GM18861 (cell line): ENCODE data around the gene TNFRSF18.

ENCODE experiments used
- ATAC-seq: cut with Tn5 transposase; IDR thresholded peaks from one replicate; pipeline ENCODE4 v1.9.1; 2021; ENCODE audit not compliant: unreplicated experiment

The TNFRSF18 gene

DNA sequence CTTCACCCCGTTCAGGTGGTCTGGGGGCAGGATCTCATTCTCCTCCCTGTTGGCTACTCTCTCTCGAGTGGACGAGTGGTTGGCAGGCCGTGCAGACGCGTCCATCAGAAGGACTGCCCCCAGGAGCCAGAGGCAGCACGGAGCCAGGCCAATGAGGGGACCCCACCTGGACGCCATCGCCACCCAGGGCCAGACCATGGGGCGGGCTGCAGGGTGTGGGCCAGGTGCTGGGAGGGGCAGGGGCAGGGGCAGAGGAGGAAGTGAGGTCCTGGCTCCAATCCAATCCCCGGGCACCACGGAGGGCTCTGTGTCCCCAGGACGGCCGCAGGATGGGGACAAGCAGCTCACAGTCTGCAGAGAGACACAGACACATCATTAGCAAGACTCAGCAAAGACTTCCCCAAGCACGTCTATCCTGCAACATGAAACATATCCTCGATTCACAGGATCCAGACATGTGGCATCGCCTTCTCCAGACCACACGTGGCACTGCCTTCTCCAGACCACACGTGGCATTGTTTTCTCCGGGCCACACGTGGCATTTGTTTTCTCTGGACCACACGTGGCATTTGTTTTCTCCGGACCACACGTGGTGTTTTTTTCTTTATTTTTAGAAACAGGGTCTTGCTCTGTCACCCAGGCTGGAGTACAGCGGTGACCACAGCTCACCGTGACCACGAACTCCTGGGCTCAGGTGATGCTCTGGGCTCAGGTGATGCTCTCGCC, 22.4 kb upstream of the TNFRSF18 start:
- no peak for ATAC-seq

- ATAC-seq: no peak
Observed at GRCh38 chr1:1228187-1228586, 21.8 kb upstream of the TNFRSF18 start.

DNA sequence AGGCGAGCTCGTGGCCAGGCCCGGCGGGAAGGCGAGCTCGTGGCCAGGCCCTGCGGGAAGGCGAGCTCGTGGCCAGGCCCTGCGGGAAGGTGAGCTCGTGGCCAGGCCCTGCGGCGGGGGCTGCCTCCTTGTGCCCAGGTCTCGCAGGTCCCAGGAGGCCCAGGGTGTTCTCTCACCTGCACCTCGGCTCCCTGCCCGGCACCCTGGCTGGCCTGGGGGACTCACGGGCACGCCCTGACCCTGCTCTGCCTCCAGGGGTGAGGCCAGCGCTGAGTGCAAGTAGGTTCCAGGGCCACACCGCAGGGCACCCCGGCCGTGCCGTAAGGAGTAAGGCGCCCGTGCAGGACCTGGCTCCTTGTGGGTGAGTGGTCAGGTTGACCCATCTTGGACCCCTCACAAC, 21.0 kb upstream of the TNFRSF18 start:
- ATAC-seq: no peak

GRCh38 chr1:1226566-1227362, 20.4 kb upstream of the TNFRSF18 start:
- ATAC-seq: no peak

DNA sequence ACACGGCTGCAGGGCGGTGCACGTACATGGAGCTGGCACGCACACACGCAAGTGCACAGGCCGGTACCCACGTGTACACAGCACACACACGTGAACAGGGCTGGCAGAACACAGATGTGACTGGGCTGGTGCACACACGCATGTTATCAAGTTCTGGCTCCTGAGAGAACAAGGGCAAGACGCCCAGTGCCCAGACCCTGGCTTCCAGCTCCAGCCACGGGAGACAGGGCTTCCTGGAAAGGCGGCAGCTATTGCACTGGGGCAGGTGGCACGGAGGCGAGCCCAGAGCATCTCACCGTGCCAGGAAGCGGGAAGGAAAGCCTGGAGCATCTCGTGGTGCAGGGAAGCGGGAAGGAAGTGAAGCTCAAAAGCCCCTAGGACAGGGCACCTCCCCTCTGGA, 19.5 kb upstream of the TNFRSF18 start:
- no peak for ATAC-seq

DNA sequence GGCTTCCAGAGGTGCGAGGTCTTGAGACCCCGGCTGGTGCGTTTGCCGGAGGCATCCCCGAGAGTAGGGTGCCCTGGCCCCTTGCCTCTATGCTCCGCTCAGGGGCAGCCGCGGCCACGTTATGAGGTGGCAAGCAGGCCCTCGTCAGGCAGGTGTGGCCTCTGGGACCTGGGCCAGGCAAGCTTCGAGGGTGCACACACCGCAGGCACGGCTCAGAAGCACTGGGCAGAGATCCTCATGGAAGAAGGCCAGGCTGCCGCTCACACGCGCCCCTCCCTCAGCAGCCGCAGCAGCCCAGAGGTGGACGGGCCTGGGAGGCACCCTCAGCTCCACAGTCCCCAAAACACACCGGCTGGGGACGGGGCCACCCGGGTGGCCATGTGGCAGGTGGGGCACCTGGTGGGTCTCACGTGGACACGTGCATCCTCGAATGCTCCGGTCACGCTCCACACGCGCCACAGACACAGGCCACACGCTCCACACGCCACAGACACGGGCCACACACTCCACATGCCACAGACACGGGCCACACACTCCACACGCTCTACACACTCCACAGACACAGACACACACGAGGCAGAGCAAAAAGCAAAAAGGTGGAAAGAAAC, 18.9 kb upstream of the TNFRSF18 start:
- no peak for ATAC-seq

DNA sequence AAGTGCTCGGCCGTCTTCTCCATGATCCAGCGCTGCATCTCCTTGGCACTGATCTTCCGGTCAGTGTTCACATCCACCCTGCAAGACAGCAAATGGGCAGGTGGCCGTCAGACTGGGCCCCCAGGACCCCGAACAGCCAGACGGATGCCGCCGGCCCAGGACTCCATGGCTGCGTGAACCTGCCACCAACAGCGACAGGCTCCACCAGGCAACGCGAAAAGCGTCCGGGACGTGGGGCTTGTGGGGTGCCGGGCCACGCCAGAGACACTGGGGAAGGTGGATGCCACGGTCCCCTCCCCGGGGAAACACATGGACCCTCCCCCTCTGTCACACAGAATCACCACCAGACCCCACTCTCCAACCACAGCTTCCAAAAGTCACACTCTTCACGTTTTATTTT, 17.5 kb upstream of the TNFRSF18 start:
- no peak for ATAC-seq

- ATAC-seq: no peak
Observed at GRCh38 chr1:1223321-1223720, 16.9 kb upstream of the TNFRSF18 start.

DNA sequence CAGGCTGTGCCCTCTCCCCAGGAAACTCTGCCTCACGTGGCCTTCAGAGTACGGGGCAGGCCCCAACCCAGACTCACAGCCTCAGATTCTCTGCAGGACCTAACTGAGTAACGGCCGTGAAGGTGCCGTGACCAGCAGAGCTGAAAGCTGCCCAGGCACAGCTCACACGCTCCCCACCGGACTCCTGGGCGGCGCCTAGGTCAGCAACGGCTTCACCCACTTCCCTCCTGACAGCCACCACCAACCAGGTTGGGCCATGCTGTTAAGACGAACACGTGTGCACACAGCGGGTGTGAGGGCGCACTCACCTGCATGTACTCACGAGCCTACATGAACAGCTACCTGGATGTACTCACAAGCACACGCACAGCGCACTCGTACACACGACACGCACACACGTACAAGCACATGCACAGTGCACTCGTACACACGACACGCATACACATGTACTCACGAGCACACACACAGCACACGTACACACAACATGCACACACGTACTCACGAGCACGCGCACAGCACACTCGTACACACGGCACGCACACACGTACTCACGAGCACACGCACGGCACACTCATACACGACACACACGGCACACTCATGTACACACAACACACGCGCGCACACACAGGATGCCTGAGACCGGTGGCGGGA, 16.3 kb upstream of the TNFRSF18 start:
- no peak for ATAC-seq

GRCh38 chr1:1221887-1222574, 15.6 kb upstream of the TNFRSF18 start:
- ATAC-seq: no peak

DNA sequence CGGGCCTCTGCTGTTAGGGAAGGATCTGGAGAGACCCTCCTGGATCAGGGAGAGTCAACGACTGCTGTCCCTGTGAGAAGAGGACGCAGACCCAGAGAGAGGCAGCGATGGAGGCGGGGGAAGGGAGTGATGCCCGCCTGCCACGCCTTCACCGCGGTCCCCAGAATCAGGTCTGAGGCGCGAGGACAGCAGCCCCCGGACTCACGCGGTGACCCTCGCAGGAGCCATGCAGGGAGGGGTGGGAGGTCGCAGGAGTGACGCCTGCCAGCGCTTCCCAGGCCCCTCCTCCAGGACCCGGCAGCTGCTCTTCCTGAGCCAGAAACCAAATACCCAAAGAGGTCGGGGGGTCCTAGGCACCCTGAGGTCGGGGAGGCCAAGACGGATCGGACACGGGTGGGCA, 13.8 kb upstream of the TNFRSF18 start:
- ATAC-seq: no peak

DNA sequence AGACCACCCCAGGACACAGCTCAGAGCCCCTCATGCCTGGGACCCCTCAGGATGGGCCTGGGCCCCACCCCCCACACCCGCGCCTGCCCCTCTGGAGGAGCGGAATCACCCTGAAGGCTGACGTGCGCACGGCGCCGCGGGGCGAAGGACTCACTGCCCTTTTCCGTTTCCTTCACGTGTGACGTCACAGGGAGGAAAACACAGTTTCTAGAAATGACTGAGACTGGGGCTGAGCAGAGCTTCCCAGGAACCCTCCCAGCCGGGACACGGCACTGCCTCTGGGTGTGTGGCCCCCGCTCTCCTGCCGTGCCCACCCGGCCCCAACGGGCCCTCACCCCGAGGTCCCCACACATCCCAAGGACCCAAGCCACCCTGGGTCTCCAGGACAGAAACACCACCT, 12.9 kb upstream of the TNFRSF18 start:
- ATAC-seq: no peak

- no peak for ATAC-seq
Observed at GRCh38 chr1:1218524-1219200, 12.3 kb upstream of the TNFRSF18 start.

DNA sequence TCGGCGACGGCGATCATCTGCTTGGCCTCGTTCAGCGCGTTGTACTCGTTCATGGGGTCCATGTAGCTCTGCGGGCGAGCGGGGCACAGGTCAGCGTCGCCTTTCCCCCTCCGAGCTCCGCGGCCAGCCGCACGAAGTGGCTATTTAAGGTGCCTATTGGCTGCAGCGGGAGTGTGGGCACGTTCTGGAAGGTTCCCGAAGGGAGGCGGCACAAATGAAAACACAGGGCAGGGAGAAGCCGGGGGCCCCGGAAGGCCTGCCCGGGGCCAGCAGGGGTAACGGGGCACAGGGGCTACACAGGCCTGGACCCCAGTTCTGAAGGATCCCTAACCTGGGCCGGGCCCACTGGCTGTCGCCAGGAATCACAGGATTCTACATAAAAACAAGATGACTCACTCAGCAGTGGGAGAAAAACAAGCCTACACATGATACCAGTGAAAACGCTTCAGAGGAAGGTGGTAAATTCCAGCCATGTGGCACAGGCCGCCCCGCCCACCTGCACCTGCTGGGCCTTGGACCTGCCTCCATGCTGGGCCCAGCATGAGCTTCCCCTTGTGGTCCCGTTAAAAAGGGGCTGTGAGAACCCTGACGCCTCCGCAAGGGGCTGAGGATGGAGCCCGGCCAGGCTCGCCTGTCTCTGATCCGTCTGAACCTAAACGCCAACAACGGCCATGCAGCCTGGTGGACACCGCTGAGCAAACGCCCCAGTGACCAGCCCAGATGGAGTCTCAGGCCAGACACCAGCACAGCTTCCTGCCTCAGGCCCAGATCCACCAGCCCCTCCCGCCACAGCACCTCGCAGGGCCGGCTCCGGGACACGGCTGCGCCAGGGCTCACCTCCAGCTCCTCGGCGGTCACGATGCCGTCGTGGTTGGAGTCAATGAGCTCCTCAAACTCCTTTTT, 11.5 kb upstream of the TNFRSF18 start:
- no peak for ATAC-seq

- ATAC-seq: no peak
Observed at GRCh38 chr1:1216770-1217620, 10.6 kb upstream of the TNFRSF18 start.

DNA sequence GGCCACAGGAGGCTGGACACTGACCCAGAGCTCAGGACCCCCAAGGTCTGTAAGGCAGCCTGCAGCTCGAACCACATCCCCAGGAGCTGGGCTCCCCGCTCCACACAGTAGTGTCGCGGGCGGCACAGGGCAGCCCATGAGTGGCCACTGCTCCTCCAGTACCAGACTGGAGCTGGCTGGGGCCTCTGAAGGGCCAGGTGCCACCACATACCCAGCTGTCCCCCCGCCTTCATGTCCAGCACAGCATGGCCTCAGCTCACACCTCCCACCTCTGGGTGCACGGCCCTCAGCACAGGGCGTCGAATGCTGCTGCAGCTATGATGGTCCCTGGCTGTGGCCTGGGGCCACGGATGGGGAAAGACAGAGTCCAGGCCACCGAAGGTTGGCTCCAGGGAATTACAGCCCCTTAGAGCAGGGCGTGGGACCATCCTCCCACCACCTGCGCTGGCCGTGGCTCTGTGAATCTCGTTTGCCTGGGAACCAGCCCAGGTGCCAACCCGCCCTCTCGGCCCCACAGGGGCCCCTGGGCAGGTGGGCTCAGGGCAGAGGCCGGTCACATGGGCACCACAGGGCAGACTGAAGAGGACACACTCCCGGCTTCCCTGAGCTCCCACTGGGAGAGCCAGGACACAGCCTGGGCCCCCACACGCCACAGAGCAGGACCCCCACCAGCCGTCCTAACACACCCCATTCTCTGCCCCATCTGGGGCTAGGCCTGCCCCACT, 9.7 kb upstream of the TNFRSF18 start:
- no peak for ATAC-seq

DNA sequence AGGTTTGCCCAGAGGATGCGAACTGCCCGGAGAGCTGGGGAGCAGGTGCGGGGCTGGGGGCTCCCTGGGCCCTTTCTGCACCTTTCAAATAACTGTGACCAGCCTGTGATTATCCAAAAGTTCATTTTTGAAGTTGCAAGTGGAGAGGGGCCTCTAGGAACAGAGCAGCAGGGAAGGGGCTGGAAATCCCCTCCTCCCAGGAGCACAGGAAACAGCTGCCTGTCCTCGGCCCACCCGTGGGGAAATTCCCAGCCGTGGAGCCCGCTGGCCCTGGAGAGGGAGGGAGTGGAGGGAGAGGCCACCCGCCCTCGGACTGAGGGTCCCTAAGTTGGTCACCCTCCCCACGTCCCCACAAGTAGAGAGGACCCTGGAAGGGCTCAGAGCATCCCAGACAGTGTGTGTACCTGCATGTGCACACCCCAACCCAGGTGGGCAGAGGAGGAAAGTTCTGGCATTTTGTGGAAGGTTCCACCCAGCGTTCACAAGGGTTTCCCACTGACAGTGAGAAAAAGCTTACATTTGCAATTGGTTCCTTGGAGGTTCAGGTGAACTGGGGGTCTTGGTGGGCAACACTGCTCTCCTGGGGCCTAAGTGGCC, 8.8 kb upstream of the TNFRSF18 start:
- ATAC-seq: no peak
